Erythroblast (primary cell): ENCODE measurements around the gene SPAG16.

Experiments
- GATA1 ChIP-seq: IDR thresholded peaks from 2 replicates; pipeline ENCODE4 v1.6.1; 2011; ENCODE audit warnings: low read depth, mild to moderate bottlenecking, control low read depth, low read length, moderate library complexity
- POLR2A ChIP-seq: IDR thresholded peaks from 2 replicates; pipeline ENCODE4 v1.6.1; 2011; ENCODE audit warnings: mild to moderate bottlenecking, low read length

- TF ChIP-seq POLR2A (no peak), GATA1 (no peak)
These were observed 441.8 kb downstream of the SPAG16 start for GRCh38 chr2:213726101-213726500.
